GM12878 (cell line): ENCODE measurements around the gene CD180.
A peak's percentile ranks its signal among the peaks of the same experiment; 100 is the strongest.

ENCODE experiments used
- CBFB ChIP-seq: IDR thresholded peaks from 2 replicates; pipeline ENCODE4 v1.6.1; 2016; ENCODE audit warnings: antibody characterized with exemption, low read depth
- CTCF ChIP-seq, 3 experiments: IDR thresholded peaks in 2 of 3; conservative IDR thresholded peaks in 1 of 3; 2 replicates each; pipeline ENCODE4 v1.5.1; 2011; ENCODE audit warnings: low read depth in 3 of 3, low read length in 3 of 3, mild to moderate bottlenecking in 3 of 3, control low read depth in 2 of 3, moderate library complexity in 2 of 3, inconsistent platforms in 1 of 3, mixed read lengths in 1 of 3; ENCODE audit not compliant: control insufficient read depth in 2 of 3, insufficient read depth in 1 of 3; ENCODE audit errors: extremely low read depth in 1 of 3
- EP300 ChIP-seq, 2 experiments: fragments of 150-350 bp in 1 of 2; IDR thresholded peaks; 2 replicates each; pipeline ENCODE4 v1.6.1; 2011 to 2012; ENCODE audit warnings: low read depth in 2 of 2, low read length in 2 of 2, borderline replicate concordance in 1 of 2, improper control_type of control experiment in 1 of 2, inconsistent platforms in 1 of 2; ENCODE audit not compliant: control insufficient read depth in 1 of 2
- EZH2 ChIP-seq: IDR thresholded peaks from 2 replicates; pipeline ENCODE4 v1.6.1; 2012; ENCODE audit warnings: low read depth, mild to moderate bottlenecking, control low read depth, inconsistent platforms, low read length, borderline replicate concordance; ENCODE audit not compliant: control insufficient read depth
- FOXM1 ChIP-seq: IDR thresholded peaks from 2 replicates; pipeline ENCODE4 v1.6.1; 2012; ENCODE audit warnings: low read depth, mild to moderate bottlenecking, inconsistent platforms, low read length, moderate library complexity
- POLR2A ChIP-seq: IDR thresholded peaks from 2 replicates; pipeline ENCODE4 v1.6.1; 2011; ENCODE audit warnings: low read depth, mild to moderate bottlenecking, low read length
- RAD21 ChIP-seq: IDR thresholded peaks from 2 replicates; pipeline ENCODE4 v1.6.1; 2011; ENCODE audit warnings: mild to moderate bottlenecking, low read depth, low read length, moderate library complexity; ENCODE audit not compliant: insufficient read depth
- SPI1 ChIP-seq: IDR thresholded peaks from 2 replicates; pipeline ENCODE4 v1.6.1; 2011; ENCODE audit warnings: low read depth, mild to moderate bottlenecking, low read length, moderate library complexity, borderline replicate concordance; ENCODE audit not compliant: insufficient read depth
- SUZ12 ChIP-seq: fragments of 200-600 bp; sonication (generic); IDR thresholded peaks from one replicate; pipeline ENCODE4 v1.6.1; 2018; ENCODE audit warnings: antibody characterized with exemption, mild to moderate bottlenecking; ENCODE audit not compliant: unreplicated experiment

GRCh38 chr5:67215519-67216471 lies 19.2 kb upstream of the CD180 start:
- TF ChIP-seq EZH2 (no peak), RAD21 (no peak), SPI1 (peak; percentile 98), FOXM1 (no peak), EP300 (IDR thresholded peaks at IDR 0.05; ENCODE audit: borderline replicate concordance in 1 of 2, control insufficient read depth in 1 of 2, low read depth in 2 of 2, low read length in 2 of 2) (peak in 1 of 2 experiments; percentile 67; a peak in 1 of 4 replicates), SUZ12 (no peak), CBFB (no peak; the same call in 1 of the 2 replicates), CTCF (IDR thresholded peaks at IDR 0.05 in 2 of 3, conservative IDR thresholded peaks at IDR 0.05 in 1 of 3; ENCODE audit: control insufficient read depth in 2 of 3, extremely low read depth in 1 of 3, insufficient read depth in 1 of 3, low read depth in 3 of 3, low read length in 3 of 3) (no peak), POLR2A (peak; percentile 54; the same call in 1 of the 2 replicates)
